NCI-H1694 treated with DMSO at 0.1 percent for 48 hours (cell line): Measurements from ENCODE around the gene KRT12.
A peak's percentile ranks its signal among the peaks of the same experiment; 100 is the strongest.

Experiments
- DNase-seq: peaks from one replicate; lab custom pipeline; 2025; lab: John Stamatoyannopoulos, UW

KRT12 gene

GRCh38 chr17:40843242-40843641, 23.8 kb downstream of the KRT12 start:
- no peak for DNase-seq

- DNase-seq: no peak
These were observed 25.8 kb downstream of the KRT12 start for GRCh38 chr17:40841246-40841645.

GRCh38 chr17:40839194-40839593, 27.8 kb downstream of the KRT12 start:
- no peak for DNase-seq

- DNase-seq: no peak
These were observed 31.0 kb downstream of the KRT12 start for GRCh38 chr17:40836020-40836419.

- no peak for DNase-seq
These were observed 33.1 kb downstream of the KRT12 start for GRCh38 chr17:40833882-40834281.

- DNase-seq: no peak
These were observed 34.2 kb downstream of the KRT12 start for GRCh38 chr17:40832840-40833239.

- DNase-seq: no peak
These were observed 36.8 kb downstream of the KRT12 start for GRCh38 chr17:40830085-40830776.

- no peak for DNase-seq
These were observed 38.5 kb downstream of the KRT12 start for GRCh38 chr17:40828454-40829044.

- no peak for DNase-seq
These were observed 39.1 kb downstream of the KRT12 start for GRCh38 chr17:40827746-40828453.

- DNase-seq: no peak
These were observed 41.4 kb downstream of the KRT12 start for GRCh38 chr17:40825599-40825998.

- DNase-seq: no peak
These were observed 42.8 kb downstream of the KRT12 start for GRCh38 chr17:40824015-40824832.

- DNase-seq: no peak
These were observed 44.8 kb downstream of the KRT12 start, which contains the start of gene KRT10 for GRCh38 chr17:40822132-40822812. KRT10 (minus strand) TSS chr17:40822614; CDS start chr17:40822585, 29 bp downstream.

GRCh38 chr17:40821536-40821935, 45.5 kb downstream of the KRT12 start:
- no peak for DNase-seq

GRCh38 chr17:40820228-40820838, 46.7 kb downstream of the KRT12 start:
- no peak for DNase-seq

- DNase-seq: no peak
These were observed 47.4 kb downstream of the KRT12 start for GRCh38 chr17:40819528-40820125.

- peak; percentile 51 for DNase-seq
These were observed 48.1 kb downstream of the KRT12 start for GRCh38 chr17:40818733-40819527.

GRCh38 chr17:40818343-40818732, 48.7 kb downstream of the KRT12 start:
- DNase-seq: no peak

GRCh38 chr17:40817103-40817682, 49.8 kb downstream of the KRT12 start:
- no peak for DNase-seq

GRCh38 chr17:40816569-40816968, 50.5 kb downstream of the KRT12 start:
- DNase-seq: no peak

- DNase-seq: no peak
These were observed 51.6 kb downstream of the KRT12 start for GRCh38 chr17:40815381-40815780.
